Measurements from ENCODE around the gene DAPK3. TPM values are rescaled to one million over a fixed set of nuclear protein-coding genes. Genes with fewer than 3 reads are reported as not detected.

Gene DAPK3
- total RNA-seq, 1 experiment from 2014 or later, result 60.9 TPM

- H3K36me3 Mint-ChIP-seq (ENCODE audit: insufficient read depth, unreplicated experiment), result peaks cover 48% of the 10 kb centered on the region
- ChIA-PET CTCF (interaction anchor here (0.5 to 2.7 kb wide), 12 partner anchors 10 to 398 kb away, joined by 3 to 15 read pairs (median 5); partner anchors contain the start of genes DAPK3, MRPL54 and PIAS4), POLR2A (interaction anchor here (0.8 to 8.9 kb wide), 13 partner anchors 15 to 261 kb away, joined by 3 to 245 read pairs (median 15); partner anchors contain the start of genes DAPK3, MRPL54 and PIAS4)
Measured at GRCh38 chr19:3986260-3987041, 15.6 kb upstream of the DAPK3 start.

GRCh38 chr19:3985643-3986259, 14.9 kb upstream of the DAPK3 start:
- peak; percentile 13 for DNase-seq (ENCODE audit: unreplicated experiment)
- peak overlapping the region; percentile 90 for H3K27ac Mint-ChIP-seq (ENCODE audit: low read depth, unreplicated experiment)
- peaks cover 29% of the 10 kb centered on the region for H3K4me1 Mint-ChIP-seq (ENCODE audit: insufficient read depth, unreplicated experiment)
- H3K36me3 Mint-ChIP-seq (ENCODE audit: insufficient read depth, unreplicated experiment), result peaks cover 52% of the 10 kb centered on the region
- CTCF ChIA-PET, result interaction anchor here (0.5 to 2.7 kb wide), 14 partner anchors 11 to 681 kb away, joined by 3 to 15 read pairs (median 3); partner anchors contain the start of genes DAPK3 and SH3GL1
- peak overlapping the region; percentile 95 for H3K4me3 Mint-ChIP-seq (ENCODE audit: unreplicated experiment)
- TF ChIP-seq CTCF (IDR thresholded peaks at IDR 0.05; ENCODE audit: unreplicated experiment), result no peak
- POLR2A ChIA-PET, result interaction anchor here (0.6 to 8.9 kb wide), 30 partner anchors 9 to 1035 kb away, joined by 3 to 245 read pairs (median 4); partner anchors contain the start of genes DAPK3, KDM4B, MRPL54 and PIAS4
- intact Hi-C loops (cut with micrococcal nuclease), result loop anchor here (1.0 to 5.0 kb wide), 5 partner anchors 15 to 219 kb away; partner anchors contain the start of gene DAPK3
- no peaks in the 10 kb centered on the region for H3K27me3 Mint-ChIP-seq (ENCODE audit: insufficient read depth, unreplicated experiment)
- no TSS peak for BruUV-seq (replicated peaks)
- H3K9me3 Mint-ChIP-seq (ENCODE audit: unreplicated experiment), result peaks cover 4% of the 10 kb centered on the region

More at GRCh38 chr19:3986260-3987041, 15.6 kb upstream of the DAPK3 start:
- peak; percentile 66 for TF ChIP-seq CTCF (IDR thresholded peaks at IDR 0.05; ENCODE audit: unreplicated experiment)
- intact Hi-C loops (cut with micrococcal nuclease), result loop anchor here (1.0 to 5.0 kb wide), 5 partner anchors 71 to 218 kb away; no protein-coding TSS in a partner anchor
- DNase-seq (ENCODE audit: unreplicated experiment), result peak; percentile 87
- no TSS peak for BruUV-seq (replicated peaks)
- H3K4me1 Mint-ChIP-seq (ENCODE audit: insufficient read depth, unreplicated experiment), result peaks cover 29% of the 10 kb centered on the region
- no peaks in the 10 kb centered on the region for H3K27me3 Mint-ChIP-seq (ENCODE audit: insufficient read depth, unreplicated experiment)
- H3K27ac Mint-ChIP-seq (ENCODE audit: low read depth, unreplicated experiment), result no peak overlapping the region
- peaks cover 8% of the 10 kb centered on the region for H3K9me3 Mint-ChIP-seq (ENCODE audit: unreplicated experiment)
- peak overlapping the region; percentile 95 for H3K4me3 Mint-ChIP-seq (ENCODE audit: unreplicated experiment)

GRCh38 chr19:3984908-3985642, 14.2 kb upstream of the DAPK3 start, which contains the start of gene EEF2:
Gene EEF2 (minus strand): TSS chr19:3985463. CDS start chr19:3985380, 83 bp downstream.
- Mint-ChIP-seq H3K9me3 (ENCODE audit: unreplicated experiment) (no peaks in the 10 kb centered on the region), H3K27me3 (ENCODE audit: insufficient read depth, unreplicated experiment) (no peaks in the 10 kb centered on the region), H3K4me3 (ENCODE audit: unreplicated experiment) (peak within 1 kb of the TSS; percentile 95), H3K27ac (ENCODE audit: low read depth, unreplicated experiment) (peak within 1 kb of the TSS; percentile 90), H3K4me1 (ENCODE audit: insufficient read depth, unreplicated experiment) (peaks cover 29% of the 10 kb centered on the region), H3K36me3 (ENCODE audit: insufficient read depth, unreplicated experiment) (peaks cover 55% of the 10 kb centered on the region)
- intact Hi-C loops (cut with micrococcal nuclease), result loop anchor here (2.0 to 5.0 kb wide), 2 partner anchors 14 to 72 kb away; partner anchors contain the start of gene DAPK3
- BruUV-seq (replicated peaks), result TSS peak; percentile 65
- ChIA-PET POLR2A (interaction anchor here (0.6 to 8.9 kb wide), 33 partner anchors 8 to 1035 kb away, joined by 3 to 245 read pairs (median 4); partner anchors contain the start of genes DAPK3, KDM4B, MRPL54 and PIAS4), CTCF (interaction anchor here (0.5 to 2.7 kb wide), 13 partner anchors 12 to 680 kb away, joined by 3 to 15 read pairs (median 3); partner anchors contain the start of genes DAPK3 and SH3GL1)
- peak; percentile 90 for DNase-seq (ENCODE audit: unreplicated experiment)
- no peak for TF ChIP-seq CTCF (IDR thresholded peaks at IDR 0.05; ENCODE audit: unreplicated experiment)

Measured in MCF 10A (cell line).